ENCODE measurements around the gene CLEC17A.

- TF ChIP-seq, protein P1, sequence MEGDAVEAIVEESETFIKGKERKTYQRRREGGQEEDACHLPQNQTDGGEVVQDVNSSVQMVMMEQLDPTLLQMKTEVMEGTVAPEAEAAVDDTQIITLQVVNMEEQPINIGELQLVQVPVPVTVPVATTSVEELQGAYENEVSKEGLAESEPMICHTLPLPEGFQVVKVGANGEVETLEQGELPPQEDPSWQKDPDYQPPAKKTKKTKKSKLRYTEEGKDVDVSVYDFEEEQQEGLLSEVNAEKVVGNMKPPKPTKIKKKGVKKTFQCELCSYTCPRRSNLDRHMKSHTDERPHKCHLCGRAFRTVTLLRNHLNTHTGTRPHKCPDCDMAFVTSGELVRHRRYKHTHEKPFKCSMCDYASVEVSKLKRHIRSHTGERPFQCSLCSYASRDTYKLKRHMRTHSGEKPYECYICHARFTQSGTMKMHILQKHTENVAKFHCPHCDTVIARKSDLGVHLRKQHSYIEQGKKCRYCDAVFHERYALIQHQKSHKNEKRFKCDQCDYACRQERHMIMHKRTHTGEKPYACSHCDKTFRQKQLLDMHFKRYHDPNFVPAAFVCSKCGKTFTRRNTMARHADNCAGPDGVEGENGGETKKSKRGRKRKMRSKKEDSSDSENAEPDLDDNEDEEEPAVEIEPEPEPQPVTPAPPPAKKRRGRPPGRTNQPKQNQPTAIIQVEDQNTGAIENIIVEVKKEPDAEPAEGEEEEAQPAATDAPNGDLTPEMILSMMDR (IDR thresholded peaks at IDR 0.05) = no peak
- TF ChIP-seq EZH2 (IDR thresholded peaks at IDR 0.05; ENCODE audit: borderline replicate concordance, insufficient read depth, low read depth, low read length, poor library complexity, severe bottlenecking) = no peak
Measured at GRCh38 chr19:14632286-14632685, 49.4 kb downstream of the CLEC17A start.

Data from B cell (primary cell).